ENCODE measurements around the gene PTTG2.

Gene PTTG2

GRCh38 chr4:38004887-38005286 is 44.7 kb downstream of the PTTG2 start:
- DNase-seq (ENCODE audit: insufficient read length, low spot score) (no peak), FAIRE-seq (no peak)

- DNase-seq (ENCODE audit: insufficient read length, low spot score): no peak
- no peak for FAIRE-seq
Observed at GRCh38 chr4:38005637-38006036, 45.4 kb downstream of the PTTG2 start.

- DNase-seq (ENCODE audit: insufficient read length, low spot score) (no peak), FAIRE-seq (no peak)
Observed at GRCh38 chr4:38007645-38008044, 47.4 kb downstream of the PTTG2 start.

- DNase-seq (ENCODE audit: insufficient read length, low spot score): no peak
- no peak for FAIRE-seq
Observed at GRCh38 chr4:38008571-38009021, 48.4 kb downstream of the PTTG2 start.

GRCh38 chr4:38009421-38009820 is 49.2 kb downstream of the PTTG2 start:
- FAIRE-seq (no peak), DNase-seq (ENCODE audit: insufficient read length, low spot score) (no peak)

- no peak for FAIRE-seq
- DNase-seq (ENCODE audit: insufficient read length, low spot score): no peak
Observed at GRCh38 chr4:38009949-38010348, 49.8 kb downstream of the PTTG2 start.

Measured in GM19239 (cell line).